Tibial nerve (tissue), 3 donors: Measurements from ENCODE around the gene POLK.
"Not testable (repeated sequence)": the region's sequence is repeated elsewhere in the genome, so short reads cannot be mapped to it uniquely, and the experiment has no call there.

Experiments
- CTCF ChIP-seq, 5 experiments: fragments of 200-600 bp in 3 of 5; fragments of 450-650 bp in 2 of 5; sonication (generic) in 3 of 5; IDR thresholded peaks; one replicate each; pipeline ENCODE4 v1.5.1; 2016 to 2019; ENCODE audit warnings: antibody characterized with exemption in 5 of 5, mild to moderate bottlenecking in 3 of 5, moderate library complexity in 2 of 5
- POLR2A ChIP-seq, 2 donors: fragments of 450-650 bp; IDR thresholded peaks; one replicate each; pipeline ENCODE4 v1.6.1; 2017; ENCODE audit warnings: antibody characterized with exemption in 2 of 2, mild to moderate bottlenecking in 2 of 2, moderate library complexity in 2 of 2

GRCh38 chr5:75560655-75561054 is 49.0 kb downstream of the POLK start:
- TF ChIP-seq CTCF, POLR2A (IDR thresholded peaks at IDR 0.05): not testable (repeated sequence)
